Astrocyte of the cerebellum (primary cell): Measurements from ENCODE around the gene KRTCAP3.
"Not testable (repeated sequence)": the region's sequence is repeated elsewhere in the genome, so short reads cannot be mapped to it uniquely, and the experiment has no call there.

Experiments used
- DNase-seq: peaks from one replicate; pipeline ENCODE4 v3.0.0-alpha.2; 2011; ENCODE audit warnings: low read depth
- H3K4me3 ChIP-seq: 2 replicates; pipeline ENCODE4 v1.5.1; 2011; ENCODE audit warnings: mild to moderate bottlenecking, low read depth, low read length, moderate library complexity
- in situ Hi-C: cut with HindIII; loops from 2 replicates; pipeline ENCODE4 v1.10.0; 2017; ENCODE audit warnings: low sequenced_read_pairs
- TF ChIP-seq, protein P1 (sequence below): IDR thresholded peaks from 2 replicates; pipeline ENCODE4 v1.5.1; 2012; ENCODE audit warnings: low read length, low read depth, moderate library complexity, mild to moderate bottlenecking; ENCODE audit errors: missing control alignments

KRTCAP3 gene

GRCh38 chr2:27422958-27423357, 19.2 kb upstream of the KRTCAP3 start:
- DNase-seq, result no peak
- in situ Hi-C loops, result no loop called here
- TF ChIP-seq, protein P1, sequence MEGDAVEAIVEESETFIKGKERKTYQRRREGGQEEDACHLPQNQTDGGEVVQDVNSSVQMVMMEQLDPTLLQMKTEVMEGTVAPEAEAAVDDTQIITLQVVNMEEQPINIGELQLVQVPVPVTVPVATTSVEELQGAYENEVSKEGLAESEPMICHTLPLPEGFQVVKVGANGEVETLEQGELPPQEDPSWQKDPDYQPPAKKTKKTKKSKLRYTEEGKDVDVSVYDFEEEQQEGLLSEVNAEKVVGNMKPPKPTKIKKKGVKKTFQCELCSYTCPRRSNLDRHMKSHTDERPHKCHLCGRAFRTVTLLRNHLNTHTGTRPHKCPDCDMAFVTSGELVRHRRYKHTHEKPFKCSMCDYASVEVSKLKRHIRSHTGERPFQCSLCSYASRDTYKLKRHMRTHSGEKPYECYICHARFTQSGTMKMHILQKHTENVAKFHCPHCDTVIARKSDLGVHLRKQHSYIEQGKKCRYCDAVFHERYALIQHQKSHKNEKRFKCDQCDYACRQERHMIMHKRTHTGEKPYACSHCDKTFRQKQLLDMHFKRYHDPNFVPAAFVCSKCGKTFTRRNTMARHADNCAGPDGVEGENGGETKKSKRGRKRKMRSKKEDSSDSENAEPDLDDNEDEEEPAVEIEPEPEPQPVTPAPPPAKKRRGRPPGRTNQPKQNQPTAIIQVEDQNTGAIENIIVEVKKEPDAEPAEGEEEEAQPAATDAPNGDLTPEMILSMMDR, result no peak
- no peak overlapping the region for H3K4me3 ChIP-seq

DNA sequence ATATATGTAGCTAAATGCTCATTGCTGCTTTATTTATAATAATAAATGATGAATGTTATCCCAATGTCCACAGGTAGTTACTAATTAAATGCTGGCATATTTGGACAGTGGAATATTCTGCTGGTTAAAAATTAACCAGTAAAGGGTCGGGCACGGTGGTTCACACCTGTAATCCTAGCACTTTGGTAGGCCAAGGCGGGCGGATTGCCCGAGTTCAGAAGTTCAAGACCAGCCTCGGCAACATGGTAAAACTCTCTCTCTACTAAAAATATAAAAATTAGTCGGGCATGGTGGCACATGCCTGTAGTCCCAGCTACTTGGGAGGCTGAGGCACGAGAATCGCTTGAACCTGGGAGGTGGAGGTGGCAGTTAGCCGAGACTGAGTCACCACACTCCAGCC, 17.1 kb upstream of the KRTCAP3 start:
- H3K4me3 ChIP-seq, in situ Hi-C loops, DNase-seq: not testable (repeated sequence)

GRCh38 chr2:27427863-27428212, 14.3 kb upstream of the KRTCAP3 start:
- no peak for DNase-seq
- TF ChIP-seq, protein P1, result no peak
- in situ Hi-C loops, result no loop called here
- peak overlapping the region; percentile 68 for H3K4me3 ChIP-seq

GRCh38 chr2:27428213-27428977, 13.8 kb upstream of the KRTCAP3 start, which contains the start of gene NRBP1:
TSS of gene NRBP1 (plus strand) at chr2:27428631. CDS start at chr2:27433274, 4,643 bp downstream.
- peak within 1 kb of the TSS; percentile 68 for H3K4me3 ChIP-seq
- TF ChIP-seq, protein P1, result no peak
- in situ Hi-C loops, result no loop called here
- peak; percentile 49 for DNase-seq

DNA sequence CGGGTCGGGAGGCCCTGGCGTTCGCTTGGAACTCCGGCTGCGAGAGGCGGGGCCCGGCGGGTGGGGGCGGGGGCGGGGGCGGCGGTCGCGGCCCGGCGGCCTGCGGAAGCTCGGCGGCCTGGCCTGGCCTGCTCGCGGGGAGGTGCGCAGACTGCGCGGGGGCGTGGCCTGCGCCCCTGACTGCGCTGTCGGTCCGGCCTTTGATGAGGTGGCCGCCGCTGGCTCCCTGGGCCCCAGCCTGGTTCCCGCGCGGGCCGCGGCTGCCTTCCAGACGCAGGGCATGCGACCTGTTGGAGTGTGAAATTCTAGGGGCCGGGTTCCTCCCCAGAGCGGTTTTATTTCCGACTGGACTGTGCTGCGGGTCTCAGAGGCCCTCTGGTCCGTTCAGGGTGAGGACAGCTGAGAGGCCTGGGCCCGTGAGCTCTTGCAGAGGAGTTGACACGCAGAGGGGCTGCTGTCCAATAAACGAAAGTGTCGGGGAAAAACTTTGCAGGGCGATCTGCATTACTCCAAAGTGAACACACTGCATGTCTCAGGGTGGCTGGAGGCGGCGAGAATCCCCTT, 13.1 kb upstream of the KRTCAP3 start:
- DNase-seq, result peak; percentile 42
- in situ Hi-C loops, result no loop called here
- peak overlapping the region; percentile 68 for H3K4me3 ChIP-seq
- TF ChIP-seq, protein P1, result no peak

- in situ Hi-C loops, result no loop called here
- no peak for DNase-seq
- TF ChIP-seq, protein P1, result no peak
- H3K4me3 ChIP-seq, result no peak overlapping the region
Observed at GRCh38 chr2:27431395-27431794, 10.8 kb upstream of the KRTCAP3 start.

DNA sequence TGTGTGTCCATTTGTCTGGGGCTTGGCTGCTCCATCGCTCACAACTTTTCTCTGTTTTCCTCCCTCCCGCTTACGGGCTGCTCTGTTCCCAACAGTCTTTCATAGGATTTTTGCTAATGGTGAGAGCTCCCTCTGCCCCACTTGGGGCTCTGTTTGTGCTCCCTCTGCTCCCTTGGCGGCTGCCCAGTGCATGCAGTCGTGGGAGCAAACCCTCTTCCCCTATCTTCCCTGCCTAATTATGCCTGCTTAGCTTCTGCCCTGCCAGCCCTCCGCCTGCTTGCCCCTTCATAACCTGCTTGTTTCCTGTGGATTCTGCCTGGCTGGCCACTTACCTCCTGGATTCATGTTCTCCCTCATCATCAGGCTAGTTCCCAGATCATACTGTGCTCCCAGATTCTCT, 6.6 kb upstream of the KRTCAP3 start:
- in situ Hi-C loops, result no loop called here
- H3K4me3 ChIP-seq, result no peak overlapping the region
- TF ChIP-seq, protein P1, result no peak
- DNase-seq, result no peak
